Choroid plexus epithelial cell (primary cell): Measurements from ENCODE around the gene NEDD4L.

Source experiments
- DNase-seq: peaks from one replicate; pipeline ENCODE4 v3.0.0-alpha.2; 2010; ENCODE audit warnings: low read depth
- H3K4me3 ChIP-seq: 2 replicates; pipeline ENCODE4 v1.5.1; 2011; ENCODE audit warnings: low read depth, mild to moderate bottlenecking, control low read depth, low read length, moderate library complexity
- CTCF ChIP-seq: conservative IDR thresholded peaks from 2 replicates; pipeline ENCODE4 v1.5.1; 2011; ENCODE audit warnings: low read depth, mild to moderate bottlenecking, control low read depth, inconsistent platforms, low read length, moderate library complexity

The NEDD4L gene

GRCh38 chr18:58334061-58334460 is 290.0 kb downstream of the NEDD4L start:
- DNase-seq, result no peak
- no peak overlapping the region for H3K4me3 ChIP-seq
- TF ChIP-seq CTCF, result no peak

- TF ChIP-seq CTCF, result no peak
- H3K4me3 ChIP-seq, result no peak overlapping the region
- DNase-seq, result no peak
Measured at GRCh38 chr18:58335223-58335622, 291.2 kb downstream of the NEDD4L start.

- peak; percentile 41 for TF ChIP-seq CTCF
- H3K4me3 ChIP-seq, result no peak overlapping the region
- no peak for DNase-seq
Measured at GRCh38 chr18:58335821-58336220, 291.8 kb downstream of the NEDD4L start.

GRCh38 chr18:58336605-58337004 is 292.6 kb downstream of the NEDD4L start:
- no peak overlapping the region for H3K4me3 ChIP-seq
- DNase-seq, result peak; percentile 33
- TF ChIP-seq CTCF, result no peak

DNA sequence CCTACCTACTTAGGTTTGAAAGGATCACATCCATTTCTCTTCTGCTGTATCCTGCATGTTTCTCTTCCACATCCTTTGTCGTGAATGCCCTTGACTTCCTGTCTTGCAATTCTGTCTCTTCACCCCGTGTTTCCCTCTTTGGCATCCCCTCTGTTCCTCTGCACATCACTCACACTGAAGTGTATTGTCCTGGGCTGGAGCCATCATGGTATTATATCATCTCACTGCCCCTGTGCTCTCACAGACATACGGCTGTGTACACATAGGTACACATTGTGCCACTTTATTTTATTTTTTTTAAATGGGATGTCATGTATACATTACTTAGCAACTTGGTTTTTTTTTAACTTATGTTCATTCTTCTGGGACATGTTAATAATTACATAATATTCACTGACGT is 293.3 kb downstream of the NEDD4L start:
- DNase-seq, result no peak
- H3K4me3 ChIP-seq, result no peak overlapping the region

DNA sequence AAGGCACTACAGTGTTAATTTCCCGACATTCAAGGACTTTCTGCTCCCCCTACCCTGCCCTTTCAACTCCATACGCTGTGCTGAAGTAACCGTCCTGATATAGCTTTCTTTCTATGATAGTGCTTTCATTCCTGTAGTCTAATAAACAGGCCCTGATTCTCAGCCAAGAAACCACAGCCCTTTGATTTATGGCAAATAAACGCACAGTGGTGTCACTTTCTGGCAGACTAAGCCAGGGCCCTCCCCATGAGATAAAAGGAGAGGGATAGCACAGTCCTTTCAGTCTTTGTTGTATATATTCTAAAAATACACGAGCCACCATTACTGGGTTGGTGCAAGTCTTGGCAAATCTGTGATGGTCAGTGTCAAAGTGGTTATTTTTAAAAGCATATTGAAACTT is 293.7 kb downstream of the NEDD4L start:
- H3K4me3 ChIP-seq, result no peak overlapping the region
- no peak for DNase-seq
- TF ChIP-seq CTCF, result no peak

More for the DNA sequence above, 293.3 kb downstream of the NEDD4L start:
- no peak for TF ChIP-seq CTCF

GRCh38 chr18:58338141-58338540 is 294.1 kb downstream of the NEDD4L start:
- DNase-seq, result no peak
- H3K4me3 ChIP-seq, result no peak overlapping the region
- TF ChIP-seq CTCF, result no peak
